Vagina (tissue), 2 donors: ENCODE data around the gene SLC15A4. TPM values are rescaled to one million over a fixed set of nuclear protein-coding genes. Genes with fewer than 3 reads are reported as not detected.

Experiments
- DNase-seq, 2 donors: peaks; one replicate each; pipeline ENCODE4 v3.0.0-alpha.2; 2017; ENCODE audit errors: extremely low spot score in 2 of 2
- H3K27ac ChIP-seq: fragments of 200-600 bp; sonication (generic); one replicate; pipeline ENCODE4 v1.5.1; 2019
- H3K27me3 ChIP-seq: fragments of 200-600 bp; sonication (generic); one replicate; pipeline ENCODE4 v1.5.1; 2019
- H3K36me3 ChIP-seq, 2 donors: fragments of 200-600 bp; sonication (generic); one replicate each; pipeline ENCODE4 v1.5.1; 2017 to 2019
- H3K4me1 ChIP-seq: fragments of 200-600 bp; sonication (generic); one replicate; pipeline ENCODE4 v1.5.1; 2019
- H3K4me3 ChIP-seq, 2 donors: fragments of 200-600 bp; sonication (generic); 1 replicate in 1 of 2; 2 replicates in 1 of 2; pipeline ENCODE4 v1.5.1; 2016 to 2019
- H3K9me3 ChIP-seq: fragments of 200-600 bp; sonication (generic); one replicate; pipeline ENCODE4 v1.5.1; 2019
- CTCF ChIP-seq, 3 experiments: fragments of 450-650 bp in 2 of 3; fragments of 200-600 bp in 1 of 3; sonication (generic) in 1 of 3; IDR thresholded peaks; one replicate each; pipeline ENCODE4 v1.5.1; 2017 to 2019; ENCODE audit warnings: antibody characterized with exemption in 3 of 3, mild to moderate bottlenecking in 2 of 3, moderate library complexity in 2 of 3
- POLR2A ChIP-seq, 2 donors: fragments of 450-650 bp; IDR thresholded peaks; one replicate each; pipeline ENCODE4 v1.6.1; 2017; ENCODE audit warnings: antibody characterized with exemption in 2 of 2, mild to moderate bottlenecking in 2 of 2, moderate library complexity in 2 of 2
- POLR2AphosphoS5 ChIP-seq, 2 donors: sonication (generic); formaldehyde crosslinking; IDR thresholded peaks; one replicate each; pipeline ENCODE4 v1.9.0; 2017; ENCODE audit warnings: antibody characterized with exemption in 2 of 2, mild to moderate bottlenecking in 2 of 2, low read depth in 1 of 2; ENCODE audit not compliant: insufficient read depth in 1 of 2
- intact Hi-C: fragments of 100-400 bp; cut with DNase I; formaldehyde crosslinking; loops from one replicate; pipeline ENCODE4 v1.15.1; 2023
- total RNA-seq: library from RNA; depleted of rRNA; stranded (reverse); fragments of >200 nt; gene quantifications from one replicate; pipeline ENCODE4 v1.2.3, GENCODE V29; 2016

The SLC15A4 gene
- total RNA-seq, 1 donor from 2014 or later = 36.1 TPM

GRCh38 chr12:128814411-128815261, 9.1 kb downstream of the SLC15A4 start:
- Histone ChIP-seq H3K4me3 (no peak overlapping the region), H3K4me1 (peaks cover 67% of the 10 kb centered on the region), H3K36me3 (peaks cover 0 to 8% of the 10 kb centered on the region in 2 donors), H3K27ac (no peak overlapping the region), H3K9me3 (no peaks in the 10 kb centered on the region), H3K27me3 (no peaks in the 10 kb centered on the region)
- TF ChIP-seq POLR2A (IDR thresholded peaks at IDR 0.05) (no peak), CTCF (IDR thresholded peaks at IDR 0.05) (no peak), POLR2AphosphoS5 (IDR thresholded peaks at IDR 0.05; ENCODE audit: insufficient read depth in 1 of 2, low read depth in 1 of 2) (no peak)
- no peak for DNase-seq
- intact Hi-C loops = no loop called here

- TF ChIP-seq CTCF (IDR thresholded peaks at IDR 0.05) (no peak), POLR2A (IDR thresholded peaks at IDR 0.05) (no peak)
- Histone ChIP-seq H3K27ac (no peak overlapping the region), H3K27me3 (no peaks in the 10 kb centered on the region)
Measured at GRCh38 chr12:128813883-128814282, 9.9 kb downstream of the SLC15A4 start.

GRCh38 chr12:128813392-128813791, 10.4 kb downstream of the SLC15A4 start:
- TF ChIP-seq CTCF (IDR thresholded peaks at IDR 0.05) (no peak), POLR2A (IDR thresholded peaks at IDR 0.05) (no peak), POLR2AphosphoS5 (IDR thresholded peaks at IDR 0.05; ENCODE audit: insufficient read depth in 1 of 2, low read depth in 1 of 2) (no peak)
- no peak overlapping the region for H3K27ac ChIP-seq
- intact Hi-C loops = no loop called here
- H3K36me3 ChIP-seq = peaks cover 0 to 17% of the 10 kb centered on the region in 2 donors
- H3K9me3 ChIP-seq = no peaks in the 10 kb centered on the region
- peaks cover 58% of the 10 kb centered on the region for H3K4me1 ChIP-seq
- no peaks in the 10 kb centered on the region for H3K27me3 ChIP-seq
- no peak for DNase-seq
- H3K4me3 ChIP-seq = no peak overlapping the region

More at GRCh38 chr12:128813883-128814282, 9.9 kb downstream of the SLC15A4 start:
- no peak for DNase-seq
- Histone ChIP-seq H3K36me3 (peaks cover 0 to 12% of the 10 kb centered on the region in 2 donors), H3K4me3 (no peak overlapping the region), H3K9me3 (no peaks in the 10 kb centered on the region), H3K4me1 (peaks cover 61% of the 10 kb centered on the region)
- intact Hi-C loops = no loop called here

- DNase-seq = no peak
- H3K27ac ChIP-seq = no peak overlapping the region
Measured at GRCh38 chr12:128811806-128812205, 12.0 kb downstream of the SLC15A4 start.

More at GRCh38 chr12:128811806-128812205, 12.0 kb downstream of the SLC15A4 start:
- H3K27me3 ChIP-seq = no peaks in the 10 kb centered on the region
- TF ChIP-seq POLR2AphosphoS5 (IDR thresholded peaks at IDR 0.05; ENCODE audit: insufficient read depth in 1 of 2, low read depth in 1 of 2) (no peak), CTCF (IDR thresholded peaks at IDR 0.05) (no peak), POLR2A (IDR thresholded peaks at IDR 0.05) (no peak)
- intact Hi-C loops = no loop called here
- peaks cover 0 to 25% of the 10 kb centered on the region in 2 donors for H3K36me3 ChIP-seq
- no peaks in the 10 kb centered on the region for H3K9me3 ChIP-seq
- peaks cover 44% of the 10 kb centered on the region for H3K4me1 ChIP-seq
- H3K4me3 ChIP-seq = no peak overlapping the region
